GM21717 (cell line): ENCODE data around the gene GYS1.

ENCODE experiments used
- ATAC-seq: cut with Tn5 transposase; IDR thresholded peaks from one replicate; pipeline ENCODE4 v1.9.1; 2021; ENCODE audit warnings: mild to moderate bottlenecking, moderate library complexity; ENCODE audit not compliant: unreplicated experiment

The GYS1 gene

DNA sequence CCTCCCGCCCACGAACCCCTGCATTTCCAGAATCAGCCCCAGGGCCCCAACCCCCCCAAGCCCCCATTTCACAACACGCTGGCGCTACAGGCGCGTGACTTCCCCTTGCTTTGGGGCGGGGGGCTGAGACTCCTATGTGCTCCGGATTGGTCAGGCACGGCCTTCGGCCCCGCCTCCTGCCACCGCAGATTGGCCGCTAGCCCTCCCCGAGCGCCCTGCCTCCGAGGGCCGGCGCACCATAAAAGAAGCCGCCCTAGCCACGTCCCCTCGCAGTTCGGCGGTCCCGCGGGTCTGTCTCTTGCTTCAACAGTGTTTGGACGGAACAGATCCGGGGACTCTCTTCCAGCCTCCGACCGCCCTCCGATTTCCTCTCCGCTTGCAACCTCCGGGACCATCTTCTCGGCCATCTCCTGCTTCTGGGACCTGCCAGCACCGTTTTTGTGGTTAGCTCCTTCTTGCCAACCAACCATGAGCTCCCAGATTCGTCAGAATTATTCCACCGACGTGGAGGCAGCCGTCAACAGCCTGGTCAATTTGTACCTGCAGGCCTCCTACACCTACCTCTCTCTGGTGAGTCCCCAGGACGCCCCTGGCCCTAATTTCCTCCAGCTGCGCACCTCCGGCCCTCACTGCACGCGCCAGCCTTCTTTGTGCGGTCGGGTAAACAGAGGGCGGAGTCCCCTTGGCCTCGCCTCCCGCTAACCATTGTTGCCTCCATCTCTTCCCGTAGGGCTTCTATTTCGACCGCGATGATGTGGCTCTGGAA lies 27.9 kb downstream of the GYS1 start, which contains the start of gene FTL:
Gene FTL (plus strand): TSS at position 270 of the 766 bp plus-strand sequence. CDS start 199 bp downstream, at position 469.
- ATAC-seq: peak; percentile 44

GRCh38 chr19:48964205-48965039 lies 28.7 kb downstream of the GYS1 start:
- ATAC-seq: no peak

GRCh38 chr19:48963371-48964204 lies 29.5 kb downstream of the GYS1 start:
- ATAC-seq: no peak

DNA sequence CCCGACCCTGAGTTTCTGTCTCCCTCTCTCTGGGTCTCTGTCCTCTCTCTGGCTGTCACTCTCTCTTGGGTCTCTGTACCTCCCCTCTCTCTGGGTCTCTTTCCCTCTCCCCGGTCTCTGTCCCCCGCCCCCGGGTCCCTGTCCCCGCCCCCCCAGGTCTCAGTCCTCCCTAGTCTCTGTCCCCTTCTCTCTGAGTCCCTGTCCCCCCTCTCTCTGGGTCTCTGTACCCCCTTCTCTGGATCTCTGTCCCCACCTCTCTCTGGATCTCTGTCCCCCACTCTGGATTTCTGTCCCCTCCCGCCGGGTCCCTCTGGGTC lies 30.3 kb downstream of the GYS1 start:
- no peak for ATAC-seq

GRCh38 chr19:48962029-48962848 lies 30.9 kb downstream of the GYS1 start:
- peak; percentile 38 for ATAC-seq

- ATAC-seq: no peak
Measured at GRCh38 chr19:48961673-48962028, 31.5 kb downstream of the GYS1 start.

GRCh38 chr19:48961051-48961649 lies 32.0 kb downstream of the GYS1 start:
- no peak for ATAC-seq

DNA sequence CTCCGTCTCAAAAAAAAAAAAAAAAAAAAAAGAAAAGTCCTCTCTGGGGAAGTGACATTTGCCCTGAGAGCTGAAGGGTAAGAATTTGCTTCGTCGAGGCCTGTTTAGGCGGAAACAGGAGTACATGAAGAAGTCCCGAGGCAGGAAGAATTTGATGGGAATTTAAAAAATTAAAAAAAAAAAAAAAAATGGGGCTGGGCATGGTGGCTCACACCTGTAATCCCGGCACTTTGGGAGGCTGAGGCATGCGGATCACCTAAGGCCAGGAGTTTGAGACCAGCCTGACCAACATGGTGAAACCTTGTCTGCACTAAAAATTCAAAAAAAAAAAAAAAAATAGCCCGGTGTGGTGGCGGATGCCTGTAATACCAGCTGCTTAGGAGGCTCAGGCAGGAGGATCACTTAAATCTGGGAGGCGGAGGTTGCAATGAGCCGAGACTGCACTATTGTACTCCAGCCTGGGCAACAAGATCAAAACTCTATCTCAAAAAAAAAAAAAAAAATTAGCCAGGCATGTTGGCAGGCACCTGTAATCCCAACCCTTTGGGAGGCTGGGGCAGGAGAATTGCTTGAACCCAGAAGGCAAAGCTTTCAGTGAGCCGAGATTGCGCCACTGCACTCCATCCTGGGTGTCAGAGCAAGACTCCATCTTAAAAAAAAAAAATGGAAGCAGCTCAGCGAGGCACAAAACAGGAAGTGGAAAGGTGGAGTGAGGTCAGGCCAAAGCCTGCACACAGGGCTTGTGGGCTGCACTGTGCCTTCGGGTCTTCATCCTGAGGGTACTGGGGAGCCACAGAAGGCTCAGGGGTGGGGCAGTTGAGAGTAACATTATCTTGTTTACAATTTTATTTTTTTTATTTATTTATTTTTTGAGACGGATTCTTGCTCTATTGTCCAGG lies 33.5 kb downstream of the GYS1 start:
- ATAC-seq: no peak

DNA sequence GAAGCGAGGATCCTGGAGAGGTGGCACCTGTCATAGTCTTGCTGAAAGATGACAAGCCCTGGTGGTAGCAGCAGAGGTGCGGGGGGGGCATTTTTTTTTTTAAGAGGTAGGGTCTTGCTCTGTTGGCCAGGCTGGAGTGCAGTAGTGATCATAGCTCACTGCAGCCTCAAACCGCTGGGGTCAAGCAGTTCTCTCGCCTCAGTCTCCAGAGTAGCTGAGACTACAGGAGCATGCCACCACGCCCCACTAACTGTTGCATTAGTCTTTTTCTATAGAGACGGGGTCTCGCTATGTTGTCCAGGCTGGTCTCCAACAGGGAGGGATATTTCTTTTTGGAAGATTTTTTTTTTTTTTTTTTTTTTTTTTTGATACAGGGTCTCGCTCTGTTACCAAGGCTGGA lies 35.1 kb downstream of the GYS1 start:
- no peak for ATAC-seq

DNA sequence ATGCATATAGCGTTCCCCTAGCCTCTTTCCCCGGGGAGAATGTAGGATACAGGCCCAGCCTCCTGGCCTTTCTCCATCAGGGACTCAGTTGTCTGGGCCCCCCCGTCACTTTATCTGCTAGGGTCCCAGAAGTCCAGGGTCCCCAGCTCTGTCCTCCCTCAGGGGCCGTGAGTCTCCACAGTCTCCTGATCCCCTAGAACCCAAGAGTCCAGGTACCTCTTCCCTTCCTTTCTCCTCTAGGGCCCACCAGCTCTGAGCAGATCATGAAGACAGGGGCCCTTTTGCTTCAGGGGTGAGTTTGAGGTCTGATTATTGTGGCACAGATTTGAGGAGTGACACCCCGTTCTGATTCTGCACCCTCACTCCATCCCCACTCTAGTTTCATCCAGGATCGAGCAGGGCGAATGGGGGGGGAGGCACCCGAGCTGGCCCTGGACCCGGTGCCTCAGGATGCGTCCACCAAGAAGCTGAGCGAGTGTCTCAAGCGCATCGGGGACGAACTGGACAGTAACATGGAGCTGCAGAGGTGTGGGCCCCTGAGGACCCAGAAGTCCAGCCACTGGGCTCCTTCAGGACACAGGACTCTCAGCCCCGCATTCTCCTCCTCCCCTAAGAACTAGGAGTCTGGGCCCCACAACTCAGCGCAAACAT lies 37.7 kb downstream of the GYS1 start:
- ATAC-seq: no peak

DNA sequence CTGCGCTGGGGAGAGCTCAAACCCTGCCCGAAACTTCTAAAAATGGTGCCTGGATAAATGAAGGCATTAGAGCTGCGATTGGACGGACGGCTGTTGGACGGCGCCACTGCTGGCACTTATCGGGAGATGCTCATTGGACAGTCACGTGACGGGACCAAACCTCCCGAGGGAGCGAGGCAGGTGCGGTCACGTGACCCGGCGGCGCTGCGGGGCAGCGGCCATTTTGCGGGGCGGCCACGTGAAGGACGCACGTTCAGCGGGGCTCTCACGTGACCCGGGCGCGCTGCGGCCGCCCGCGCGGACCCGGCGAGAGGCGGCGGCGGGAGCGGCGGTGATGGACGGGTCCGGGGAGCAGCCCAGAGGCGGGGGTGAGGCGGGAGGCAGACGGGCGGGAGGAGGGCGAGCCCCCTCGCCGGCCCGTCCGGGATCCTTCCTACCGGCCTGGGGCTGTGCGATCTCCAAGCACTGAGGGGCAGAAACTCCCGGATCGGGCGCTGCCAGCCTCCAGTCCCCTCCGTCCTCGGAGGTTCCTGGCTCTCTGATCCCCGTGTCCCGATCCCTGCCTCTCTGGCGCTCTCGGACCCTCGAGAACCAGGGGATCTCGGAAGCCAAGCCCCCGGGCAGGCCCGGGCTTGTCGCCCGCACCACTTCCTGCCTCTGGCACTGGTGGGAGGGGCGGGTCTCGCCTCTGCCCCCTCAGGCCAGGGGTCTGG lies 38.4 kb downstream of the GYS1 start, which contains the start of gene BAX:
Gene BAX (plus strand): TSS at position 281 of the 713 bp plus-strand sequence. CDS start 54 bp downstream, at position 335.
- peak; percentile 48 for ATAC-seq

GRCh38 chr19:48953990-48954594 lies 39.0 kb downstream of the GYS1 start:
- ATAC-seq: no peak

GRCh38 chr19:48953141-48953540 lies 40.0 kb downstream of the GYS1 start:
- no peak for ATAC-seq

DNA sequence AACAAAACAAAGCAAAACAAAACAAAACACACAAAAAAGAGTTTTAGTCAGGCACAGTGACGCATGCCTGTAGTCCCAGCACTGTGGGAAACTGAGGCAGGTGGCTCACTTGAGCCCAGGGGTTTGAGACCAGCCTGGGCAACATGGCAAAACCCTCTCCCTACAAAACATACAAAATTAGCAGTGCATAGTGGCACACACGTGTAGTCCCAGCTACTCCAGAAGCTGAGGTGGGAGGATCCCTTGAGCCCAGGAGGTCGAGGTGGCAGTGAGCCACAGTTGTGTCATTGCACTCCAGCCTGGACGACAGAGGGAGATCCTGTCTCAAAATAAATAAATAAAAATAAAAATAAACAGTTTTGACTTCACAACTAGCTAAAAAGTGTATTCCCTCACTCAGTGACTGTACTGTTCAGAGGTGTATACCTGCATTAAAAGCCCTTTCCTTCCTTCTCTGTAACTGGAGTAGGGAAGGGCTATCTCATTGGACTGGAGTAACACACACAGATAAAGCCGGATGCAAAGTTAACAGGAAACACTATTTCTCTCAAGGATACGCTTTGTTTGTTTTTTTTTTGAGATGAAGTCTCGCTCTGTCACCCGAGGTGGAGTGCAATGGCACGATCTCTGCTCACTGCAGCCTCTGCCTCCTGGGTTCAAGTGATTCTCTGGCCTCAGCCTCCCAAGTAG lies 42.1 kb downstream of the GYS1 start:
- no peak for ATAC-seq

DNA sequence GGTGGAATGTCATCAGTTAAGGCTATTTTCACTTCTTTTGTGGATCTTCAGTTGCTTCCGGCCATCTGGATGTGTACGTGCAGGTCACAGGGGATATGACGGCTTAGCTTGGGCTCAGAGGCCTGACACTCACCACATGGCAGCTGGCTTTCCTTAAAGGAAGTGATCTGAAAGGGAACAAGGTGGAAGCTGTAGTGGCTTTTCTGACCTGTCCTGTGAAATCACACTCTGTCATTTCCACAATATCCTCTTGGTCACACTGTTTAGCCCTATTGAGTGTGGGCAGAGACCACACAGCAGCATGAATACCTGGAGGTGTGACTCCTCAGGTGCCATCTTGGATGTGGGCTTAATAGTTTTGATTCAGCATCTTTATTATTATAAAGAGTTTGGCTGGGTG lies 43.0 kb downstream of the GYS1 start:
- no peak for ATAC-seq

DNA sequence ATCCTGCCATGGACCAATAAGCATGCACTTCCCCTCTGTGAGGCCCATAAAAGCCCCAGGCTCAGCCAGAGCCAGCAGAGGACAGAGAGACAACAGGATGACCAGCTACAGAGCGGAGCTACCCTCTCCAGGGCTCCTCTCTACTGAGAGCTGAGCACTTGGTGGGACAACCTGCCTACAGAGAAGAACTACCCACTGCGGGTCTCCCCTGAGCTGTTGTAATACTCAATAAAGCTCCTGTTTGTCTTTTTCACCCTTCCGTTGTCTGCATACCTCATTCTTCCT lies 45.9 kb downstream of the GYS1 start:
- no peak for ATAC-seq
